Vagina (tissue), 2 donors: Measurements from ENCODE around the gene WWOX. TPM values are rescaled to one million over a fixed set of nuclear protein-coding genes. Genes with fewer than 3 reads are reported as not detected.

Experiments used
- DNase-seq, 2 donors: peaks; one replicate each; pipeline ENCODE4 v3.0.0-alpha.2; 2017; ENCODE audit errors: extremely low spot score in 2 of 2
- H3K27ac ChIP-seq: fragments of 200-600 bp; sonication (generic); one replicate; pipeline ENCODE4 v1.5.1; 2019
- H3K27me3 ChIP-seq: fragments of 200-600 bp; sonication (generic); one replicate; pipeline ENCODE4 v1.5.1; 2019
- H3K36me3 ChIP-seq, 2 donors: fragments of 200-600 bp; sonication (generic); one replicate each; pipeline ENCODE4 v1.5.1; 2017 to 2019
- H3K4me1 ChIP-seq: fragments of 200-600 bp; sonication (generic); one replicate; pipeline ENCODE4 v1.5.1; 2019
- H3K4me3 ChIP-seq, 2 donors: fragments of 200-600 bp; sonication (generic); 1 replicate in 1 of 2; 2 replicates in 1 of 2; pipeline ENCODE4 v1.5.1; 2016 to 2019
- H3K9me3 ChIP-seq: fragments of 200-600 bp; sonication (generic); one replicate; pipeline ENCODE4 v1.5.1; 2019
- POLR2A ChIP-seq, 2 donors: fragments of 450-650 bp; IDR thresholded peaks; one replicate each; pipeline ENCODE4 v1.6.1; 2017; ENCODE audit warnings: antibody characterized with exemption in 2 of 2, mild to moderate bottlenecking in 2 of 2, moderate library complexity in 2 of 2
- POLR2AphosphoS5 ChIP-seq, 2 donors: sonication (generic); formaldehyde crosslinking; IDR thresholded peaks; one replicate each; pipeline ENCODE4 v1.9.0; 2017; ENCODE audit warnings: antibody characterized with exemption in 2 of 2, mild to moderate bottlenecking in 2 of 2, low read depth in 1 of 2; ENCODE audit not compliant: insufficient read depth in 1 of 2
- intact Hi-C: fragments of 100-400 bp; cut with DNase I; formaldehyde crosslinking; loops from one replicate; pipeline ENCODE4 v1.15.1; 2023
- total RNA-seq: library from RNA; depleted of rRNA; stranded (reverse); fragments of >200 nt; gene quantifications from one replicate; pipeline ENCODE4 v1.2.3, GENCODE V29; 2016
- TF ChIP-seq, protein P1 (sequence below), 3 experiments: fragments of 450-650 bp in 2 of 3; fragments of 200-600 bp in 1 of 3; sonication (generic) in 1 of 3; IDR thresholded peaks; one replicate each; pipeline ENCODE4 v1.5.1; 2017 to 2019; ENCODE audit warnings: antibody characterized with exemption in 3 of 3, mild to moderate bottlenecking in 2 of 3, moderate library complexity in 2 of 3

WWOX gene
- total RNA-seq, 1 donor from 2014 or later: 33.1 TPM

- H3K4me1 ChIP-seq: no peaks in the 10 kb centered on the region
- intact Hi-C loops: no loop called here
- H3K27me3 ChIP-seq: no peaks in the 10 kb centered on the region
- no peaks in the 10 kb centered on the region for H3K9me3 ChIP-seq
- H3K4me3 ChIP-seq: no peak overlapping the region
- H3K36me3 ChIP-seq: no peaks in the 10 kb centered on the region
- TF ChIP-seq POLR2AphosphoS5 (IDR thresholded peaks at IDR 0.05; ENCODE audit: insufficient read depth in 1 of 2, low read depth in 1 of 2): no peak
- TF ChIP-seq, protein P1, sequence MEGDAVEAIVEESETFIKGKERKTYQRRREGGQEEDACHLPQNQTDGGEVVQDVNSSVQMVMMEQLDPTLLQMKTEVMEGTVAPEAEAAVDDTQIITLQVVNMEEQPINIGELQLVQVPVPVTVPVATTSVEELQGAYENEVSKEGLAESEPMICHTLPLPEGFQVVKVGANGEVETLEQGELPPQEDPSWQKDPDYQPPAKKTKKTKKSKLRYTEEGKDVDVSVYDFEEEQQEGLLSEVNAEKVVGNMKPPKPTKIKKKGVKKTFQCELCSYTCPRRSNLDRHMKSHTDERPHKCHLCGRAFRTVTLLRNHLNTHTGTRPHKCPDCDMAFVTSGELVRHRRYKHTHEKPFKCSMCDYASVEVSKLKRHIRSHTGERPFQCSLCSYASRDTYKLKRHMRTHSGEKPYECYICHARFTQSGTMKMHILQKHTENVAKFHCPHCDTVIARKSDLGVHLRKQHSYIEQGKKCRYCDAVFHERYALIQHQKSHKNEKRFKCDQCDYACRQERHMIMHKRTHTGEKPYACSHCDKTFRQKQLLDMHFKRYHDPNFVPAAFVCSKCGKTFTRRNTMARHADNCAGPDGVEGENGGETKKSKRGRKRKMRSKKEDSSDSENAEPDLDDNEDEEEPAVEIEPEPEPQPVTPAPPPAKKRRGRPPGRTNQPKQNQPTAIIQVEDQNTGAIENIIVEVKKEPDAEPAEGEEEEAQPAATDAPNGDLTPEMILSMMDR (IDR thresholded peaks at IDR 0.05): no peak
- TF ChIP-seq POLR2A (IDR thresholded peaks at IDR 0.05): no peak
- H3K27ac ChIP-seq: no peak overlapping the region
- DNase-seq: no peak
These were observed 675.7 kb downstream of the WWOX start for GRCh38 chr16:78775161-78775561.

- Histone ChIP-seq H3K27me3 (no peaks in the 10 kb centered on the region), H3K36me3 (no peaks in the 10 kb centered on the region), H3K4me1 (no peaks in the 10 kb centered on the region), H3K27ac (no peak overlapping the region), H3K9me3 (no peaks in the 10 kb centered on the region), H3K4me3 (no peak overlapping the region)
- TF ChIP-seq POLR2A (IDR thresholded peaks at IDR 0.05) (no peak), POLR2AphosphoS5 (IDR thresholded peaks at IDR 0.05; ENCODE audit: insufficient read depth in 1 of 2, low read depth in 1 of 2) (peak in 1 of 2 donors; percentile 36)
- intact Hi-C loops: no loop called here
- DNase-seq: no peak
These were observed 678.9 kb downstream of the WWOX start for GRCh38 chr16:78778101-78779004.

- intact Hi-C loops: no loop called here
- Histone ChIP-seq H3K36me3 (no peaks in the 10 kb centered on the region), H3K9me3 (no peaks in the 10 kb centered on the region), H3K27me3 (no peaks in the 10 kb centered on the region), H3K27ac (no peak overlapping the region), H3K4me1 (no peaks in the 10 kb centered on the region), H3K4me3 (no peak overlapping the region)
- TF ChIP-seq, protein P1 (IDR thresholded peaks at IDR 0.05): no peak
- no peak for TF ChIP-seq POLR2A (IDR thresholded peaks at IDR 0.05)
- TF ChIP-seq POLR2AphosphoS5 (IDR thresholded peaks at IDR 0.05; ENCODE audit: insufficient read depth in 1 of 2, low read depth in 1 of 2): no peak
- no peak for DNase-seq
These were observed 681.4 kb downstream of the WWOX start for GRCh38 chr16:78780808-78781207.

DNA sequence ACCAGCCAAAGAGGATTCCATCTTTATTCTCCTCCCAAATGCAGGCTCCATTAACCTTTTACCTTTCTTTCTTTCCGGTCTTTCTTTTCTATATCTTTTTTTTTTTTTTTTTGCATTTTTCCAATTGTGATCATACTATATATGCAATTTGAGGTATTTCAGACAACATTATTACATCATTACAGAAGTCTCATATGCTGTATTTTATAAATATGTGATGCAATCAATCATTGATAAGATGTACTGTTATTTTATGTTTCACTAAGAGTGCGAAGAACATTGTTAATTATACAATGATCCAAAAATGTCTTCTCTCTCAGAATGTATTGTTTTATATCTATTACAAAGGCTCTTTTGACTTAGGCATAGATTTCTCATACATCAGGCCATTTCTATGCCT lies 683.1 kb downstream of the WWOX start:
- Histone ChIP-seq H3K9me3 (no peaks in the 10 kb centered on the region), H3K36me3 (no peaks in the 10 kb centered on the region), H3K4me1 (no peaks in the 10 kb centered on the region), H3K27ac (no peak overlapping the region), H3K27me3 (no peaks in the 10 kb centered on the region), H3K4me3 (no peak overlapping the region)
- TF ChIP-seq POLR2AphosphoS5 (IDR thresholded peaks at IDR 0.05; ENCODE audit: insufficient read depth in 1 of 2, low read depth in 1 of 2) (no peak), POLR2A (IDR thresholded peaks at IDR 0.05) (no peak)
- TF ChIP-seq, protein P1 (IDR thresholded peaks at IDR 0.05): no peak
- no peak for DNase-seq
- intact Hi-C loops: no loop called here

- no peaks in the 10 kb centered on the region for H3K36me3 ChIP-seq
- no peak for DNase-seq
- H3K27ac ChIP-seq: no peak overlapping the region
- no peak for TF ChIP-seq POLR2A (IDR thresholded peaks at IDR 0.05)
- TF ChIP-seq, protein P1 (IDR thresholded peaks at IDR 0.05): no peak
- TF ChIP-seq POLR2AphosphoS5 (IDR thresholded peaks at IDR 0.05; ENCODE audit: insufficient read depth in 1 of 2, low read depth in 1 of 2): no peak
- H3K4me1 ChIP-seq: no peaks in the 10 kb centered on the region
- no peaks in the 10 kb centered on the region for H3K27me3 ChIP-seq
- intact Hi-C loops: no loop called here
- H3K4me3 ChIP-seq: no peak overlapping the region
- no peaks in the 10 kb centered on the region for H3K9me3 ChIP-seq
These were observed 684.2 kb downstream of the WWOX start for GRCh38 chr16:78783570-78784079.
